DOHH2 (cell line): ENCODE data around the gene SLC39A11.

Source experiments
- H3F3A ChIP-seq: fragments of 200-600 bp; sonication (generic), shearing (Covaris generic); 2 replicates; pipeline ENCODE4 v1.6.0; 2016; ENCODE audit warnings: antibody characterized with exemption, mild to moderate bottlenecking; ENCODE audit not compliant: control insufficient read depth, insufficient read depth
- H3K27ac ChIP-seq: fragments of 200-600 bp; sonication (generic); 2 replicates; pipeline ENCODE4 v1.5.1; 2014; ENCODE audit warnings: low read depth, mild to moderate bottlenecking, low read length, moderate library complexity
- H3K27me3 ChIP-seq: fragments of 200-600 bp; sonication (generic); 2 replicates; pipeline ENCODE4 v1.6.1; 2014; ENCODE audit warnings: mild to moderate bottlenecking, low read length, mixed read lengths; ENCODE audit not compliant: control insufficient read depth
- H3K36me3 ChIP-seq: fragments of 200-600 bp; sonication (generic); 2 replicates; pipeline ENCODE4 v1.6.1; 2014; ENCODE audit warnings: mild to moderate bottlenecking, low read length, moderate library complexity, mixed read lengths; ENCODE audit not compliant: control insufficient read depth
- H3K4me1 ChIP-seq: fragments of 200-600 bp; sonication (generic); 2 replicates; pipeline ENCODE4 v1.6.1; 2014; ENCODE audit warnings: mild to moderate bottlenecking, low read length, mixed read lengths; ENCODE audit not compliant: control insufficient read depth
- H3K4me2 ChIP-seq: fragments of 200-600 bp; sonication (generic); 2 replicates; pipeline ENCODE4 v1.6.0; 2014; ENCODE audit warnings: mild to moderate bottlenecking, low read length, moderate library complexity
- H3K4me3 ChIP-seq: fragments of 200-600 bp; sonication (generic); 2 replicates; pipeline ENCODE4 v1.5.1; 2014; ENCODE audit warnings: mild to moderate bottlenecking, low read length, mixed read lengths
- H3K79me2 ChIP-seq: fragments of 200-600 bp; sonication (generic); 2 replicates; pipeline ENCODE4 v1.6.1; 2014; ENCODE audit warnings: mild to moderate bottlenecking, low read length, mixed read lengths; ENCODE audit not compliant: control insufficient read depth
- H3K9me2 ChIP-seq: fragments of 200-600 bp; sonication (generic); replicated peaks from 2 replicates; pipeline ENCODE4 v1.6.1; 2014; ENCODE audit warnings: mild to moderate bottlenecking, low read length, mixed read lengths; ENCODE audit not compliant: control insufficient read depth
- H3K9me3 ChIP-seq: fragments of 200-600 bp; sonication (generic); 2 replicates; pipeline ENCODE4 v1.6.1; 2014; ENCODE audit warnings: antibody characterized with exemption, low read length, mixed read lengths; ENCODE audit not compliant: control insufficient read depth, insufficient read depth
- H4K20me1 ChIP-seq: fragments of 200-600 bp; sonication (generic); 2 replicates; pipeline ENCODE4 v1.6.0; 2014; ENCODE audit warnings: low read depth, mild to moderate bottlenecking, antibody characterized with exemption, low read length, moderate library complexity; ENCODE audit not compliant: control insufficient read depth, insufficient read depth
- CTCF ChIP-seq: fragments of 200-600 bp; sonication (generic); IDR thresholded peaks from one replicate; pipeline ENCODE4 v1.5.1; 2014; ENCODE audit warnings: antibody characterized with exemption, mild to moderate bottlenecking, low read depth, low read length; ENCODE audit not compliant: poor library complexity, severe bottlenecking
- EZH2phosphoT487 ChIP-seq: fragments of 200-600 bp; sonication (generic); IDR thresholded peaks from 2 replicates; pipeline ENCODE4 v1.6.1; 2017; ENCODE audit warnings: borderline replicate concordance, mild to moderate bottlenecking, antibody characterized with exemption, low read length, moderate library complexity, mixed read lengths

SLC39A11 gene

GRCh38 chr17:72952641-72953315 is 139.7 kb downstream of the SLC39A11 start:
- TF ChIP-seq EZH2phosphoT487, result no peak
- no peak for TF ChIP-seq CTCF
- no peaks in the 10 kb centered on the region for H4K20me1 ChIP-seq
- no peaks in the 10 kb centered on the region for H3F3A ChIP-seq
- H3K4me3 ChIP-seq, result no peak overlapping the region
- no peak overlapping the region for H3K4me2 ChIP-seq
- H3K4me1 ChIP-seq, result no peaks in the 10 kb centered on the region
- H3K36me3 ChIP-seq, result no peaks in the 10 kb centered on the region
- no peaks in the 10 kb centered on the region for H3K27me3 ChIP-seq
- H3K9me3 ChIP-seq, result no peaks in the 10 kb centered on the region
- no peak overlapping the region for H3K27ac ChIP-seq
- no peaks in the 10 kb centered on the region for H3K79me2 ChIP-seq
- no peaks in the 10 kb centered on the region for H3K9me2 ChIP-seq

- TF ChIP-seq CTCF (no peak), EZH2phosphoT487 (no peak)
- Histone ChIP-seq H3F3A (no peaks in the 10 kb centered on the region), H3K9me2 (no peaks in the 10 kb centered on the region), H3K4me1 (no peaks in the 10 kb centered on the region), H4K20me1 (no peaks in the 10 kb centered on the region), H3K79me2 (no peaks in the 10 kb centered on the region), H3K9me3 (no peaks in the 10 kb centered on the region), H3K27me3 (no peaks in the 10 kb centered on the region), H3K27ac (no peak overlapping the region), H3K4me3 (no peak overlapping the region), H3K4me2 (no peak overlapping the region), H3K36me3 (no peaks in the 10 kb centered on the region)
Measured at GRCh38 chr17:72952220-72952619, 140.3 kb downstream of the SLC39A11 start.

GRCh38 chr17:72950242-72950931 is 142.1 kb downstream of the SLC39A11 start:
- H3K9me3 ChIP-seq, result no peaks in the 10 kb centered on the region
- no peak overlapping the region for H3K4me3 ChIP-seq
- no peaks in the 10 kb centered on the region for H3F3A ChIP-seq
- TF ChIP-seq CTCF, result no peak
- no peak for TF ChIP-seq EZH2phosphoT487
- H3K4me2 ChIP-seq, result no peak overlapping the region
- H3K27me3 ChIP-seq, result no peaks in the 10 kb centered on the region
- H3K4me1 ChIP-seq, result no peaks in the 10 kb centered on the region
- H4K20me1 ChIP-seq, result no peaks in the 10 kb centered on the region
- H3K9me2 ChIP-seq, result no peaks in the 10 kb centered on the region
- H3K27ac ChIP-seq, result no peak overlapping the region
- no peaks in the 10 kb centered on the region for H3K79me2 ChIP-seq
- H3K36me3 ChIP-seq, result no peaks in the 10 kb centered on the region
